GM19240 (cell line): ENCODE results near the gene PIP.
"Not testable (repeated sequence)": the region's sequence is repeated elsewhere in the genome, so short reads cannot be mapped to it uniquely, and the experiment has no call there.

Source experiments
- DNase-seq: peaks from one replicate; pipeline ENCODE4 v3.0.0; 2011; ENCODE audit warnings: low spot score; ENCODE audit not compliant: insufficient read length

PIP gene, protein sequence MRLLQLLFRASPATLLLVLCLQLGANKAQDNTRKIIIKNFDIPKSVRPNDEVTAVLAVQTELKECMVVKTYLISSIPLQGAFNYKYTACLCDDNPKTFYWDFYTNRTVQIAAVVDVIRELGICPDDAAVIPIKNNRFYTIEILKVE

DNA sequence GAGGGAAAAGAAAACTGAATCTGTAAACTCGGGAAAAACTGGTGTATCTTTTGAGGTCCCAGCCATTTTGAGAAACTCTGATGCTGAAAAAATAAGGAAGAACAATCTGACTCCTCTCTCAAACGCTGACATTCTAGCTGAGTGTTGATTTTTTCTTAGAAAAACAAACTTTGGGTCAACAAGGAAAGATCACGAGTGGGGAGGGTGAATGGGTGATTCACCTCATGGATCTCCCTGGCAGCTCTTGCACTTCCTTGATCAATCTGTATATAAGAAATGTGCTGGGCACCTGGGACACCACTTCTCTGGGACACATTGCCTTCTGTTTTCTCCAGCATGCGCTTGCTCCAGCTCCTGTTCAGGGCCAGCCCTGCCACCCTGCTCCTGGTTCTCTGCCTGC is at the start of gene PIP:
Gene PIP (plus strand): TSS at position 297 of the 400 bp plus-strand sequence. CDS start 40 bp downstream, at position 337.
- DNase-seq: no peak

- DNase-seq: no peak
Measured at GRCh38 chr7:143085109-143085508, 46.8 kb upstream of the PIP start.

GRCh38 chr7:143085610-143086009 is 46.3 kb upstream of the PIP start:
- DNase-seq: not testable (repeated sequence)

- DNase-seq: not testable (repeated sequence)
Measured at GRCh38 chr7:143088549-143089231, 43.2 kb upstream of the PIP start.

DNA sequence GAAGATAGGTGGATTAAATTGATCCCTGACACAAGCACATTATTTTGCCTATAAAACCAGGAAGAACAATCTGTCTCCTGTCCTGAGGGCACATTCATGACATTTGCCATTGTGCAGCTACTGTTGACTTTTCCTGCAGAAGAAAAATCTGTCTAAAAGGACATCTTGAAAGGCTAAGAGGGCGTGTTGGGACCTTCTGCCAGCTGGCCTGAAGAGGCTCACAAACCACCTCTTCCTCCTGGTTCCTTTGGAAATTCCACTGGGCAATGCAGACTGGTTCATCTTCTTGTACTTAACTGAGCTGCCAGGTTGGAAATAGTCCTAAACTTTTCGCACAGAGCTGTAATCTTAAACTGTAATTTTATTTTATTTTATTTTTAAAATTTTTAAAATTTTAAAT is 35.7 kb upstream of the PIP start:
- no peak for DNase-seq

DNA sequence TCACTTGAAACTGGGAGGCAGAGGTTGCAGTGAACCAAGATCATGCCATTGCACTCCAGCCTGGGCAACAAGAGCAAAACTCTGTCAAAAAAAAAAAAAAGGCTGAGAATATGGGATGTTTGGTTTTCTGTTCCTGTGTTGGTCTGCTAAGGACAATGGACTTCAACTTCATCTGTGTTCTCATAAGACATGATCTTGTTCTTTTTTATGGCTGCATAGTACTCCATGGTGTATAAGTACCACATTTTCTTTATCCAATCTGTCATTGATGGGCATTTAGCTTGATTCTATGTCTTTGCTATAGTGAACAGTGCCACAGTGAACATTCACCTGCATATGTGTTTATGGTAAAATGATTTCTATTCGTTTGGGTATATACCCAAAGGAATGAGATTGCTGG is 32.3 kb upstream of the PIP start:
- not testable (repeated sequence) for DNase-seq

DNA sequence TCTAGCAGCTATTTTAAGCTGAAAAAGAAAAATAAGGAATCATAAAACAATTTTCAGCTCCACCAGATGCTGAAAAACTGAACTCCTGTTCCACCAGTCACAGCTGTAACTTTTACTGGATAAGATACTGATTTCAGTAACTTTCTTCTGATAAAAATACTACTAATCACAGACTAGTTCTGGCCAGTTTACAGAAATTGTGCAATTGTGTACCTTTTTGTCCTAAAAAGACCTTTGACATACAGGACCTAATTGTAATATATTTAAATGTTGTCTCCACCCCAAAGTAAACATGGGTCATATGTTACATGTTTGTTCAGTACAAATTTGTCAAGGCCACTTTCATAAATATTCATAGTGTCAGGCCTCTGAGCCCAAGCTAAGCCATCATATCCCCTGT is 27.1 kb upstream of the PIP start:
- no peak for DNase-seq

GRCh38 chr7:143108019-143108418 is 23.9 kb upstream of the PIP start:
- not testable (repeated sequence) for DNase-seq

- DNase-seq: no peak
Measured at GRCh38 chr7:143117395-143117794, 14.5 kb upstream of the PIP start.

DNA sequence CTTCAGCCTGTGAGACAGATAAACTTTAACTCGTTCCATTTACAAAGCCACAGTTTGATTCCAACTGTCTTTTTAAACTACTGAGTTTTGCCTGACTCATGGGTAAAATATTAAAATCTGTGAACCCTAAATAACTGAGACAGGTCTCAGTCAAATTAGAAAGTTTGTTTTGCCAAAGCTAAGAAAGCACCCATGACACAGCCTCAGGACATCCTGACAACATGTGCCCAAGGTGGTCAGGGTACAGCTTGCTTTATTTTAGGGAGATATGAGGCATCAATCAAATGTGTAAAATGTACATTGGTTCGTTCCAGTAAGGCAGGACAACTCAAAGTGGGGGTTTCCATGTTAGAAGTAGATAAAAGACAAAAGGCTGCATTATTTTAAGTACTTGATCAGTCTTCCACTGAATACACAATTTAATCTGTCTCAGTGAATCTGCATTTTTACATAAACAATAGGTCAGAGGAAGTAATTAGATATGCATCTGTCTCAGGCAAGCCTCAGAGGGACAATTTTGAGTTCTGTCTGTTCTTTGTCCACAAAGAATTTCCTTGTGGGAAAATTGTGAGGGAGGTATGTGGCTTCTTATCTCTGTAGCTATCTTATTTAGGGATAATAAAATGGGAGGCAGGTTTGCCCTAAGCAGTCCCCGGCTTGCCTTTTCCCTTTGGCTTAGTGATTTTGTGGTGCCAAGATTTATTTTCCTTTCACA is 11.0 kb upstream of the PIP start:
- no peak for DNase-seq

- not testable (repeated sequence) for DNase-seq
Measured at GRCh38 chr7:143123326-143123725, 8.6 kb upstream of the PIP start.

DNA sequence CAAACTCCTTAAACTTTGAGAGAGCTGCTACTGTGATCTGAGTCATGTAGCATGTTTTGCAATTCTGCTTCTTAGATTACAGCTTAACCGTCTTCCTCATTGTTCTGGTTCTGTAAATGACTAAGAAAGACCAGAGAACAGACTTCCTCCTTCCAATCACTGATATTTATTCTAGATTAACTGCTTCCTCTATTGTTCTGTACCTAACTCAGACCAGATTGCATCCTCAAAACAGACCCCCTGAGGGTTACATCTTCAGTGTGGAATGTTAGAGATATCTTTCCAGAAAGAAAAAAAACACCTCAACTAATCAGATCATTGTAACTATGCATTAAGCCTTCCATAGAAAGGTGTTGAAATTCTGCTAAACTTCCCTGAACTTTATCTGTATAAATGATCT is 5.7 kb upstream of the PIP start:
- no peak for DNase-seq

DNA sequence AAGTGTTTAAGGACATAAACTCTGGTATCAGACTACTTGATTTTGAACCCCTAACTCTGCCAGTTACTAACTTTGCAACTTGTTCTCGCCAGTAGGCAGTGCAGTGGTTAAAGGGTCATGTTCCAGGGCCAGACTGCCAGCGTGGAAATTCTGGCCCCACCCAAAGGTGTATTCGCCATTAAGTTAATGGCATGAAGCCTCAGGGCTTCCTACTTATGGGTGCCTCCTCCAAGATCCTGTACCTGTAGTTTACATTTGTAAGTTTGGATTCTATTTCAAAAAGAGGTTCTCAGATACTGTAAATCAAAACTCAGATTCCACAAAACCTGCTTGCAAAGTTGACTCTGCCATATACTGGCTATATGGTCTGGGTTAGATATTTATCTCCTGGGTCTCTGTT is 2.8 kb upstream of the PIP start:
- DNase-seq: no peak

GRCh38 chr7:143129477-143129876 is 2.4 kb upstream of the PIP start:
- no peak for DNase-seq

DNA sequence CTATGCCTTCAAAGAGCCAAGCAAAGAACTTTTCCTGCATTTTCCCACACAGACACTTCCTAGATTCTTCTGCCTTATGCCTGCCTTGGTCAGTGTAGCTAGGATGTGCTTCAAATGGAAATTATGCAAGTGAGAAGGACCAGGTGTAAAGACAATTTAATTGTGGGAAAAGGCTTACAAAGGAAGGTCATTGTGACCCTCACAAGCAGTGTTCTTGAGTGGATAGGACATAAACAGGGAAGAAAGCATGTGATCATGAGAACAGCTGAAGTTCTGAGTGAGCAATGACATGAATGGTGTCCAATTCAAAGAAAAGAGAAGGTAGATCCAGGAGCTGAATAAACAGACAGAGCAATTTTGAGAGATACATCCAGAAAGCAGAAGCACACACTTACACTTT is 1.3 kb upstream of the PIP start:
- no peak for DNase-seq

- no peak for DNase-seq
Measured at GRCh38 chr7:143147070-143147469, 15.2 kb downstream of the PIP start.

GRCh38 chr7:143148050-143148449 is 16.2 kb downstream of the PIP start:
- DNase-seq: no peak

GRCh38 chr7:143148651-143149050 is 16.8 kb downstream of the PIP start:
- DNase-seq: no peak

- not testable (repeated sequence) for DNase-seq
Measured at GRCh38 chr7:143150696-143151095, 18.8 kb downstream of the PIP start.

- DNase-seq: not testable (repeated sequence)
Measured at GRCh38 chr7:143158617-143159016, 26.7 kb downstream of the PIP start.

DNA sequence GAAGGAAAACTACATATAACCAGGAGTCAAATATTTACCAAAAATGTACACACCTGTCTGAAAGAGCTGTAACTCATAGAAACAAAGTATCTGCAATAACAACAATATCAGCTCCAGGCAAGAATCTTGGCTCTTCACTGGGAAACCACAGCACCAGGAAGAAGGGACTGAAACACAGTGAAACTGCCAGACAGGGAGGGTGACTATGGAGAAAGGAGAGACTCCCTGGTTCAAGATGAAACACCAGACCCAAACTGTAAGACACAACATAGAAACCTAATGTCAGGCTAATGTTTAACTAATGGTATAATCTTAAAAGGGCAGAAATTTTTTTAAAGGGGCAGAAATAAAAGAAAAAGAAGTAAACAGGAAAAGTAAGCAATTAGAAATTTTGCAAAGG is 39.8 kb downstream of the PIP start:
- no peak for DNase-seq

GRCh38 chr7:143172354-143172753 is 40.5 kb downstream of the PIP start:
- DNase-seq: no peak

DNA sequence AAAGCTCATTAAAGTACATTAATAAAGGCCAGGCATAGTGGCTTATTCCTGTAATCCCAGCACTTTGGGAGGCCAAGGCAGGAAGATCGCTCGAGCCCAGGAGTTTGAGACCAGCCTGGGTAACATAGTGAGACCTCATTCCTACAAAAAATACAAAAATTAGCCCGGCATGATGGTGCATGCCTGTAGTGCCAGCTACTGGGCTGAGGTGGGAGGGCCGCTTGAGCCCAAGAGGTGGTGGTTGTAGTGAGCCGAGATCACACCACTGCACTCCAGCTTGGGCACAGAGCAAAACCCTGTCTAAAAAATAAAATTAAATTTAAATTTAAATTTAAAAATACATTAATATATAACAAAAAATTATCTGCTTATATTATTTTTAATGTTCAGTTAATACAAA is 44.3 kb downstream of the PIP start:
- DNase-seq: no peak
